B cell (primary cell): ENCODE measurements around the gene TCFL5. TPM values are rescaled to one million over a fixed set of nuclear protein-coding genes. Genes with fewer than 3 reads are reported as not detected.

Experiments
- ATAC-seq: fragments of 200-7000 bp; cut with Tn5 transposase; one replicate; pipeline ENCODE4 v1.10.0; 2021; ENCODE audit warnings: low read depth, mild to moderate bottlenecking, moderate number of reproducible peaks, moderate library complexity
- CTCF ChIA-PET: fragments of 350-600 bp; sonication (Branson Sonifier 250); formaldehyde crosslinking; loops from one replicate; lab custom pipeline; 2021; ENCODE audit warnings: antibody characterized with exemption, inconsistent platforms; lab: Charles Lee
- POLR2A ChIA-PET: fragments of 350-600 bp; sonication (Branson Sonifier 250); formaldehyde crosslinking; loops from one replicate; lab custom pipeline; 2021; ENCODE audit warnings: antibody characterized with exemption; lab: Charles Lee
- DNase-seq: peaks from one replicate; pipeline ENCODE4 v3.0.0; 2013
- H2AFZ ChIP-seq: 2 replicates; pipeline ENCODE4 v1.6.1; 2012; ENCODE audit warnings: mild to moderate bottlenecking, low read depth, low read length; ENCODE audit not compliant: insufficient read depth, poor library complexity, severe bottlenecking
- H3K27ac ChIP-seq, 2 donors: 1 replicate in 1 of 2; 2 replicates in 1 of 2; pipeline ENCODE4 v1.5.1; 2012 to 2013; ENCODE audit warnings: low read length in 2 of 2, mild to moderate bottlenecking in 2 of 2, moderate library complexity in 1 of 2
- H3K27me3 ChIP-seq, 4 experiments: fragments of 200-600 bp in 1 of 4; sonication (generic) in 1 of 4; replicated peaks in 1 of 4; 1 replicate in 2 of 4; 2 replicates in 2 of 4; pipeline versions ENCODE4 v1.6.1 to v1.7.0; 2013 to 2016; ENCODE audit warnings: low read length in 3 of 4, mild to moderate bottlenecking in 2 of 4, mixed read lengths in 1 of 4, moderate library complexity in 1 of 4; ENCODE audit not compliant: insufficient read depth in 4 of 4, control insufficient read depth in 3 of 4; ENCODE audit errors: control extremely low read depth in 1 of 4
- H3K36me3 ChIP-seq, 2 experiments: replicated peaks in 1 of 2; 1 replicate in 1 of 2; 2 replicates in 1 of 2; pipeline versions ENCODE4 v1.6.1 to v1.7.1; 2013; ENCODE audit warnings: low read length in 1 of 2; ENCODE audit not compliant: insufficient read depth in 2 of 2, control insufficient read depth in 1 of 2; ENCODE audit errors: control extremely low read depth in 1 of 2, extremely low read depth in 1 of 2
- H3K4me1 ChIP-seq, 2 donors: fragments of 200-600 bp in 1 of 2; sonication (generic) in 1 of 2; 1 replicate in 1 of 2; 2 replicates in 1 of 2; pipeline versions ENCODE4 v1.5.1 to v1.6.1; 2013 to 2017; ENCODE audit warnings: low read length in 2 of 2; ENCODE audit not compliant: control insufficient read depth in 2 of 2, insufficient read depth in 2 of 2
- H3K4me2 ChIP-seq: replicated peaks from 2 replicates; pipeline ENCODE3; 2012; ENCODE audit warnings: mild to moderate bottlenecking, low read depth, low read length; ENCODE audit not compliant: poor library complexity, severe bottlenecking
- H3K4me3 ChIP-seq, 5 experiments: fragments of 200-600 bp in 1 of 5; sonication (generic) in 1 of 5; 1 replicate in 3 of 5; 2 replicates in 2 of 5; pipeline versions ENCODE4 v1.5.1 to v1.7.0; 2011 to 2016; ENCODE audit warnings: low read length in 4 of 5, mild to moderate bottlenecking in 4 of 5, low read depth in 2 of 5, control low read depth in 1 of 5, moderate library complexity in 1 of 5; ENCODE audit not compliant: insufficient read depth in 1 of 5; ENCODE audit errors: control extremely low read depth in 1 of 5, extremely low read depth in 1 of 5
- H3K79me2 ChIP-seq: fragments of 200-600 bp; sonication (generic); one replicate; pipeline ENCODE4 v1.6.0; 2016; ENCODE audit warnings: low read length; ENCODE audit not compliant: control insufficient read depth, insufficient read depth
- H3K9ac ChIP-seq: fragments of 200-600 bp; sonication (generic); 2 replicates; pipeline ENCODE4 v1.6.1; 2017; ENCODE audit warnings: mild to moderate bottlenecking, low read length, moderate library complexity
- H3K9me3 ChIP-seq, 3 donors: one replicate each; pipeline versions ENCODE4 v1.6.1 to v1.7.1; 2013; ENCODE audit warnings: low read length in 2 of 3; ENCODE audit not compliant: control insufficient read depth in 2 of 3, insufficient read depth in 1 of 3; ENCODE audit errors: control extremely low read depth in 1 of 3
- H4K20me1 ChIP-seq: 2 replicates; pipeline ENCODE4 v1.6.0; 2012; ENCODE audit warnings: mild to moderate bottlenecking, low read length; ENCODE audit not compliant: insufficient read depth, control insufficient read depth, poor library complexity, severe bottlenecking
- H3K27ac Mint-ChIP-seq: one replicate; pipeline ENCODE4 v1.8.0; 2021; ENCODE audit warnings: mixed read lengths
- H3K27me3 Mint-ChIP-seq: one replicate; pipeline ENCODE4 v1.8.0; 2021; ENCODE audit warnings: mixed read lengths
- H3K4me1 Mint-ChIP-seq: one replicate; pipeline ENCODE4 v1.8.0; 2021; ENCODE audit warnings: mixed read lengths
- H3K4me3 Mint-ChIP-seq: one replicate; pipeline ENCODE4 v1.8.0; 2021; ENCODE audit warnings: mixed read lengths
- H3K9me3 Mint-ChIP-seq: one replicate; pipeline ENCODE4 v1.8.0; 2022; ENCODE audit warnings: mixed read lengths; ENCODE audit not compliant: insufficient read depth
- EZH2 ChIP-seq: IDR thresholded peaks from 2 replicates; pipeline ENCODE4 v1.6.1; 2012; ENCODE audit warnings: borderline replicate concordance, low read depth, mild to moderate bottlenecking, moderate library complexity, low read length; ENCODE audit not compliant: insufficient read depth, poor library complexity, severe bottlenecking
- WGBS: methylation state at CpG from one replicate; pipeline ENCODE4 v1.1.5; 2013; ENCODE audit warnings: missing lambda C conversion rate; ENCODE audit not compliant: insufficient coverage; 5-methylcytosine and 5-hydroxymethylcytosine counted together
- intact Hi-C: fragments of 100-400 bp; cut with micrococcal nuclease; formaldehyde crosslinking; loops from one replicate; pipeline ENCODE4 v1.10.0; 2022
- polyA plus RNA-seq: library from polyadenylated mRNA; depleted of rRNA; stranded (reverse); fragments of >200 nt; gene quantifications from 2 replicates; pipeline ENCODE4 v1.2.3, GENCODE V29; 2012
- total RNA-seq, 2 donors: library from RNA; stranded (reverse); fragments of 120-200 nt in 1 of 2; gene quantifications; 1 replicate in 1 of 2; 2 replicates in 1 of 2; pipeline versions ENCODE4 v1.2.3 to v1.2.4, GENCODE V29; 2013 to 2022
- TF ChIP-seq, protein P1 (sequence below): fragments of 200-600 bp; IDR thresholded peaks from one replicate; pipeline ENCODE4 v1.8.0; 2022; ENCODE audit warnings: antibody characterized with exemption, mild to moderate bottlenecking

The TCFL5 gene
- total and polyA plus RNA-seq, 2 donors (not counting 1 experiment from before 2014, with no cell fraction given), result 2.0 to 16.2 TPM

DNA sequence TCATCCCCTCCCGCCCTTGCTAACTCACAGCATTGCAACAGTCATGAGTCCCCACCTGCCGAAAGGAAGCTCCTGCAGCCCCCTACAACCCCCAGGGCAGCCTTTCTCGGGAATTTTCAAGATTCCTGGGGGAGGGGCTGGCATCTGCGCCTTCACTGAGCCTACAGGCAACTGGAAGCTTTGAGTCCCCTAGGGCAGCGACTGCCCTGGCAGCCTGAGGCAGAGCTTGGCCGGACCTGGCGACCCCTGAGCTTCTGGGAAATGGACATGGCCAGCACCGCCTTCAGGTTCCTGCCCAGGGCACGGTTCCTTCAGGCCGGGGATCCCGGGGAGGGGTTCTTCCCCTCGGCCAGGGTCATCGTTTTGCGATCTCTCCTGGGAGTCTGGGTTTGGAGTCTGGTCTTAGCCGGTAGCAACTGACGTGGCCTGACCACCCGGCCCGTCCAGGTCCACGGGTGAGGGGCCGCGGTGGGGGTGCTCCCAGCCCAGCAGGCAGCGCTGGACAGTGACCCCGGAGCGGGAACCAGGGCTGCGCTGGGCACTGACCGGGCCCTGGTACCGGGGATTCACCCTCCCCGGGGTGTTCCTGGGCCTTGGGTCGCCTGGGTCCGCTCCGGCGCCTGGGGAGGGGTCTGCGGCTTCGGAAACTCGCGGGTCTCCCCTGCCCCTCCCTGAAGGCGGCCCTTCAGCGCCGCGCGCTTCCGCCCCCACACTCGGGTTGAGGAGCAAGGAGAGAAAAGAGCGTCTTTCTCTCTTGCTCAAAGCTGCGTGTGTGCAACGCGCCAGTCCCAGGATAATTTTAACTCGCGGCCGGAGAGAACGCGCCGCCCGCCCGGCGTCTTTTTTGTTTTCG lies 45.4 kb downstream of the TCFL5 start:
- Histone ChIP-seq H2AFZ (peak overlapping the region; percentile 51), H4K20me1 (peaks cover 47% of the 10 kb centered on the region), H3K9ac (peak overlapping the region; percentile 32), H3K36me3 (peaks cover 0 to 22% of the 10 kb centered on the region in 2 experiments), H3K4me1 (peaks cover 12 to 13% of the 10 kb centered on the region in 2 donors), H3K79me2 (no peaks in the 10 kb centered on the region), H3K27ac (no peak overlapping the region), H3K4me3 (peak overlapping the region in 3 of 5 experiments; percentile 20 to 47 (median 28)), H3K9me3 (peaks cover 0 to 24% (median 0%) of the 10 kb centered on the region in 3 donors), H3K4me2 (peak overlapping the region; percentile 73), H3K27me3 (peaks cover 0 to 51% (median 30%) of the 10 kb centered on the region in 4 experiments)
- Mint-ChIP-seq H3K4me3 (peak overlapping the region; percentile 81), H3K4me1 (peaks cover 14% of the 10 kb centered on the region), H3K27me3 (peaks cover 17% of the 10 kb centered on the region), H3K9me3 (no peaks in the 10 kb centered on the region), H3K27ac (peak overlapping the region; percentile 61)
- DNase-seq, result peak; percentile 48
- CTCF ChIA-PET, result interaction anchor here (0.6 kb wide), 1 partner anchor 8 kb away, joined by 3 read pairs; no protein-coding TSS in a partner anchor
- intact Hi-C loops, result no loop called here
- peak; percentile 13 for ATAC-seq
- POLR2A ChIA-PET, result interaction anchor here (1.7 kb wide), 1 partner anchor 8 kb away, joined by 4 read pairs; no protein-coding TSS in a partner anchor
- WGBS, result 5% methylated on average over 53 of the region's 57 CpGs
- TF ChIP-seq EZH2, result peak; percentile 51
- TF ChIP-seq, protein P1, sequence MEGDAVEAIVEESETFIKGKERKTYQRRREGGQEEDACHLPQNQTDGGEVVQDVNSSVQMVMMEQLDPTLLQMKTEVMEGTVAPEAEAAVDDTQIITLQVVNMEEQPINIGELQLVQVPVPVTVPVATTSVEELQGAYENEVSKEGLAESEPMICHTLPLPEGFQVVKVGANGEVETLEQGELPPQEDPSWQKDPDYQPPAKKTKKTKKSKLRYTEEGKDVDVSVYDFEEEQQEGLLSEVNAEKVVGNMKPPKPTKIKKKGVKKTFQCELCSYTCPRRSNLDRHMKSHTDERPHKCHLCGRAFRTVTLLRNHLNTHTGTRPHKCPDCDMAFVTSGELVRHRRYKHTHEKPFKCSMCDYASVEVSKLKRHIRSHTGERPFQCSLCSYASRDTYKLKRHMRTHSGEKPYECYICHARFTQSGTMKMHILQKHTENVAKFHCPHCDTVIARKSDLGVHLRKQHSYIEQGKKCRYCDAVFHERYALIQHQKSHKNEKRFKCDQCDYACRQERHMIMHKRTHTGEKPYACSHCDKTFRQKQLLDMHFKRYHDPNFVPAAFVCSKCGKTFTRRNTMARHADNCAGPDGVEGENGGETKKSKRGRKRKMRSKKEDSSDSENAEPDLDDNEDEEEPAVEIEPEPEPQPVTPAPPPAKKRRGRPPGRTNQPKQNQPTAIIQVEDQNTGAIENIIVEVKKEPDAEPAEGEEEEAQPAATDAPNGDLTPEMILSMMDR, result no peak
